ENCODE results near the gene VAV2.

Gene VAV2

DNA sequence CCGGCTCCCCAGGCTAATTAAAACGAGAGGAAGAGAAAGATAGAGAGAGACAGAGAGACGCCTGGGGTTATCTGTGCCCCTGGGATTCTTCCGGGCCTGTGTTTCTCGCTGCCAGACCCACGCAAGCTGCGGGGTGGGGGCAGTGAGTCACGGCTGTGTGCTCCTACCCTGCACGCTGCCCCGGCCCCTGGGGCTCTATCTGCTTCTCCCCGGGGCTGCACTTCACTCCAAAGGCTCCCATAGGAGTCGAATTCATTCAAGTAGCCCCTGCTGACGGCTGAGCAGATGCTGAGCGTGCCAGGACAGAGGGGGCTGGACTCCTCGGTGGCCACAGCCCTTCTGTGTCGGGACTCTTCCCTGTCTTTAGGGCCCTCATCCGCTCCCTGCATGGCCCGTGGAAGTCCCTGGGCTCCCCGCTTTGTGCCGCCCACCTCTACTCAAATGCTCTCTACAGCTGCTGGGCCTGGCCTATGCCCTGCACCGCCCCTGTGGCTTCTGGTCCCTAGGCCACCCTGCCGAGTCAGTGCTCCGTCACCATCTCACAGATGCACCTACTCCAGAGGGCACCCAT lies 276.7 kb downstream of the VAV2 start:
- H3K4me1 ChIP-seq (ENCODE audit: control insufficient read depth in 1 of 2, insufficient read depth in 1 of 2, low read depth in 1 of 2, low read length in 1 of 2): no peaks in the 10 kb centered on the region
- H3K27me3 ChIP-seq: no peaks in the 10 kb centered on the region
- no peak overlapping the region for H3K27ac ChIP-seq
- TF ChIP-seq, protein P1, sequence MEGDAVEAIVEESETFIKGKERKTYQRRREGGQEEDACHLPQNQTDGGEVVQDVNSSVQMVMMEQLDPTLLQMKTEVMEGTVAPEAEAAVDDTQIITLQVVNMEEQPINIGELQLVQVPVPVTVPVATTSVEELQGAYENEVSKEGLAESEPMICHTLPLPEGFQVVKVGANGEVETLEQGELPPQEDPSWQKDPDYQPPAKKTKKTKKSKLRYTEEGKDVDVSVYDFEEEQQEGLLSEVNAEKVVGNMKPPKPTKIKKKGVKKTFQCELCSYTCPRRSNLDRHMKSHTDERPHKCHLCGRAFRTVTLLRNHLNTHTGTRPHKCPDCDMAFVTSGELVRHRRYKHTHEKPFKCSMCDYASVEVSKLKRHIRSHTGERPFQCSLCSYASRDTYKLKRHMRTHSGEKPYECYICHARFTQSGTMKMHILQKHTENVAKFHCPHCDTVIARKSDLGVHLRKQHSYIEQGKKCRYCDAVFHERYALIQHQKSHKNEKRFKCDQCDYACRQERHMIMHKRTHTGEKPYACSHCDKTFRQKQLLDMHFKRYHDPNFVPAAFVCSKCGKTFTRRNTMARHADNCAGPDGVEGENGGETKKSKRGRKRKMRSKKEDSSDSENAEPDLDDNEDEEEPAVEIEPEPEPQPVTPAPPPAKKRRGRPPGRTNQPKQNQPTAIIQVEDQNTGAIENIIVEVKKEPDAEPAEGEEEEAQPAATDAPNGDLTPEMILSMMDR (IDR thresholded peaks at IDR 0.05): no peak
- H3K4me3 ChIP-seq (ENCODE audit: low read depth in 1 of 2, low read length in 1 of 2): no peak overlapping the region
- H3K36me3 ChIP-seq: no peaks in the 10 kb centered on the region
- no peaks in the 10 kb centered on the region for H3K9me3 ChIP-seq

DNA sequence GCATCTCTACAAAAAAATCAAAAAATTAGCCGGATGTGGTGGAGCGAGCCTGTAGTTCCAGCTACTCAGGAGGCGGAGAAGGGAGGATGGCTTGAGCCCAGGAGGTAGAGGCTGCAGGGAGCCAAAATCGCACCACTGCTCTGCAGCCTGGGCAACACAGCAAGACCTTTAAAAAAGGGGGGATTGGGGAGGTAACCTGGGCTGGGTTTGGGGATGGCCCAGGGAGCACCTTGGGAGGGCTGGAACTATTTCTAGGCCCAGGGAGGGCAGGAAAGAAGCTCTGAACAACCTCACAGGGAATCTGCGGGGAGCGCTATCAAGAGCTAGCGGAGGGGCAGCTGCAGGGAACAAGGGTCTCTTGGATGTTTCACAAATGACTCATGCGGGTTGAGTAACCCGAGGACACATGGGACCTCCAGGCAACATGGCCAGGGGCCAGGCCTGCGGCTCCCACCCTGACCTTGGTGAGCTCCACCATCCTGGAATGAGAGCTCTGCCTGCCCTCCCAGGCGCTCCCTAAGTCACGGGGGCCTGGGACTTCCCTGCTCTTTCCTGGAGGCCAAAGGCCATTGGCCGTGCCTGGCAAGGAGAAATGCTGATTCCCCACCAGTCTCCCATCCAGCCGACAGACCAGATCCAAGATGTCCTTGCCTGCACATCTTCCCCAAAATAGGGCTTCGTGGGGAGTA lies 277.4 kb downstream of the VAV2 start:
- Histone ChIP-seq H3K36me3 (no peaks in the 10 kb centered on the region), H3K27ac (no peak overlapping the region), H3K27me3 (no peaks in the 10 kb centered on the region), H3K4me3 (ENCODE audit: low read depth in 1 of 2, low read length in 1 of 2) (no peak overlapping the region), H3K4me1 (ENCODE audit: control insufficient read depth in 1 of 2, insufficient read depth in 1 of 2, low read depth in 1 of 2, low read length in 1 of 2) (no peaks in the 10 kb centered on the region), H3K9me3 (no peaks in the 10 kb centered on the region)
- TF ChIP-seq, protein P1 (IDR thresholded peaks at IDR 0.05): no peak

DNA sequence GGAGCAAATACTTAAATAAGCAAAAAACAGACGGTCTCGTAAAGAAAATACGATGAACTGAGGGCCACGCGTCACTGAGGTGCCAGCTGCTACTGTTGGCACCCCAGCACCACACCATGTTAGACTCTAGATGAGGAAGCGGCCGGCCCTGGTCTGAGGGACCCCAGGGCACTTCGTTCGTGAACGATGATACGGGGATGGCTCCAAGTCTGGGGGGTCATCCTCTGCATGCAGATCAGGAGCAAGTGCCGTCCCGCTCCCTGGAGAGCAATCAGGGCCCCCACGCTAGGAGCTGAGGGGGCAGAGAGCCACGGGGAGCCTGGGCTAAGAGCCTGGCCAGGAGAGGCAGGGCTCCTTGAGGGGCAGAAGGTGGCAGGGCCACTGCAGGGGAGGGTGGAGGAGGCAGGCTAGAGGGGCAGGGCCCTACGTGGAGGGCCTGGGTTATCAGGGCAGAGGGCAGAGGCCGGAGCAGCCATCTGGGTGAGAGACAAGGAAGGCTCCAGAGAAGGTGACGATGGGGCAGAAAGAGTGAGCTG lies 278.1 kb downstream of the VAV2 start:
- H3K4me3 ChIP-seq (ENCODE audit: low read depth in 1 of 2, low read length in 1 of 2): no peak overlapping the region
- TF ChIP-seq, protein P1 (IDR thresholded peaks at IDR 0.05): no peak
- H3K27ac ChIP-seq: no peak overlapping the region
- H3K9me3 ChIP-seq: no peaks in the 10 kb centered on the region
- H3K36me3 ChIP-seq: no peaks in the 10 kb centered on the region
- no peaks in the 10 kb centered on the region for H3K27me3 ChIP-seq
- no peaks in the 10 kb centered on the region for H3K4me1 ChIP-seq (ENCODE audit: control insufficient read depth in 1 of 2, insufficient read depth in 1 of 2, low read depth in 1 of 2, low read length in 1 of 2)

DNA sequence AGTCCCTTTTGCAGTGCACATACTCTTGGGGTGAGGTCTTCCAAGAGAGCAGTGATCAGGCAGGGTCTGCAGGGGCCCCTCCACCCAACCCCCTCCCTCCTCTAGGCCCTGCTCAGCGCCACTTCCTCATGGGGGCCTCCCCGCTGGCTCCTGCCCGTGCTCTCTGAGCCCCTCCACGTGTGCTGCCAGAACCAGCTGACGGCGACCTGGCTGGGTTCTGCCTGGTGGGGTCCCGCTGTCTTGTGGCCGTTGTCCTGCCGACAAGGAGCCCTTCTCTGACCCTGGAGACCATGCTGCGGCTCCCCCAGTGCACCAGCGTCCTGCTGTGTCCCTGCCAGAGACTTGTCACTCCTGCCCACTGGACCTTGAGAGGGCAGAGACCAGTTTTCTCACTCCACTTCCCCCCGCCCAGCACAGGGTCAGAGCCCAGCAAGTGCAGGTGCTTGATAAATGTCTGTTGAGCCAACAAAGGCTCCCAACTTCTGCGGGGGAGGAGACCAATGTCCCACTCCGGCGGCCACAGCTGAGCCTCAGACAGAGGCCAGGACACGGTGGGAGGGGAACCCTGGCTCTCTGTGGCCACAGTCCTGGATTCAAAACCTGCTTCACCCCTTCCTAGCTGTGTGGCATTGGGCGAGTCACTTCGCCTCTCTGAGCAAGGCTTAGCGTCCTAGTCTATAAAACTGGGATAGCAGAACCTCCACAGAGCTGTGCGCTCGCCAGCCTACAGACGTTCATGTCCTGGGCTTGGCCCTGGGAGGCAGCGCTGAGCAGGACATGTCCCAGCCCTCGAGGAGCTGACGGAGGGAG lies 278.8 kb downstream of the VAV2 start:
- H3K27ac ChIP-seq: no peak overlapping the region
- H3K4me3 ChIP-seq (ENCODE audit: low read depth in 1 of 2, low read length in 1 of 2): no peak overlapping the region
- TF ChIP-seq, protein P1 (IDR thresholded peaks at IDR 0.05): no peak
- no peaks in the 10 kb centered on the region for H3K27me3 ChIP-seq
- no peaks in the 10 kb centered on the region for H3K36me3 ChIP-seq
- H3K9me3 ChIP-seq: no peaks in the 10 kb centered on the region
- no peaks in the 10 kb centered on the region for H3K4me1 ChIP-seq (ENCODE audit: control insufficient read depth in 1 of 2, insufficient read depth in 1 of 2, low read depth in 1 of 2, low read length in 1 of 2)

DNA sequence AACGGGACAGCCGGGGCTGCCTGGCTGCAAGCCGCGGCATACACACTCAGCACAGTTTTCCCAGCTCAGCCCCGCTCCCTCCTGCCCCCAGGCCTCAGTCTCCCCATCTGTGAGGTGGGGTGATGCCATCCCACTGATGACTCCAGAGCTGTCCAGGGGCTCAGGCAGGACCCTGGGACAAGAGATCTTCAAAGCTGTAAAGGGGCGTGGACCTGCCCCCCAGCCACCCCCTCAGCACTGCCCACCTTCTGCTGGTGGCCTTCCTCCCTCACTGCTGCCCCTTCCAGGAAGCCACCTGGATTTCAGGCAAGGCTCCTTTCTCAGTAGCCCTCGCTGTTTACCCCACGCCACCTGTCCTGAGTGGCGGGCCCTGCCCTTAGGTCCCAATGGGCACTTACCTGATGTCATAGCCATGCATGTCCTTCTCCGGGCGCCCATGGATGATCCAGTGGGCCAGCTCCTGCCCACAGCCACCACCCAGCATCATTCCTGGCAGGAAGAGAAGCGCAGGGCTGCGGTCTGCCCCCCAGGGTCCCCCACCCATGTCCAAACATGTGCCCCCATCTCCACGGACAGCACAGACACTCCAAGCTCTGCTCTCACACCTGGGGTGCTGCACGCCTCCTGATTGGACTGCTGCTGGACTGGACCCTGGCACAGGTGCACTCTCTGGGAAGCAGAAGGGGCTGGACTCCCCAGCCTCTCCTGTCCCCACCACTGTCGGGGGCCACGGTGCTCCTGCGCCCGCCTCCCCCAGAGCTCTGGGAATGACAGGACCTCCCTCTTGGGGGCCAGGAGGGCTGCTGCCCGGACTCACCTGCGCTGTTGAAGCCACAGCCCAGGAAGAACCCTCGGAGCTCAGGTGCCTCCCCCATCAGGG lies 279.7 kb downstream of the VAV2 start:
- no peak overlapping the region for H3K4me3 ChIP-seq (ENCODE audit: low read depth in 1 of 2, low read length in 1 of 2)
- no peaks in the 10 kb centered on the region for H3K27me3 ChIP-seq
- no peak overlapping the region for H3K27ac ChIP-seq
- TF ChIP-seq, protein P1 (IDR thresholded peaks at IDR 0.05): no peak
- H3K9me3 ChIP-seq: no peaks in the 10 kb centered on the region
- H3K4me1 ChIP-seq (ENCODE audit: control insufficient read depth in 1 of 2, insufficient read depth in 1 of 2, low read depth in 1 of 2, low read length in 1 of 2): no peaks in the 10 kb centered on the region
- H3K36me3 ChIP-seq: no peaks in the 10 kb centered on the region
